Measurements from ENCODE around the gene TAF15. TPM values are rescaled to one million over a fixed set of nuclear protein-coding genes. Genes with fewer than 3 reads are reported as not detected.
A peak's percentile ranks its signal among the peaks of the same experiment; 100 is the strongest.

TAF15 gene
- polyA plus RNA-seq, 1 of the 3 experiments (the other 2 are of a cell fraction): 78.0 TPM

GRCh38 chr17:35797918-35798317, 11.4 kb upstream of the TAF15 start:
- Histone ChIP-seq H3K36me3 (replicated peaks in 1 of 2; ENCODE audit: control insufficient read depth in 1 of 2, insufficient read depth in 2 of 2, low read length in 1 of 2) (no peaks in the 10 kb centered on the region), H3K4me1 (ENCODE audit: control insufficient read depth in 1 of 2, insufficient read depth in 2 of 2, low read depth in 1 of 2, low read length in 1 of 2) (peaks cover 0 to 55% of the 10 kb centered on the region in 2 experiments; a peak in 2 of 4 replicates), H3K9me3 (no peaks in the 10 kb centered on the region), H4K20me1 (ENCODE audit: insufficient read depth) (no peaks in the 10 kb centered on the region), H3K27me3 (ENCODE audit: insufficient read depth) (peaks cover 39% of the 10 kb centered on the region), H3K27ac (ENCODE audit: low read depth in 2 of 2, low read length in 1 of 2) (no peak overlapping the region), H3F3A (replicated peaks; ENCODE audit: insufficient read depth) (no peaks in the 10 kb centered on the region), H3K9me2 (no peaks in the 10 kb centered on the region), H3K79me2 (ENCODE audit: insufficient read depth) (no peaks in the 10 kb centered on the region), H3K4me2 (no peak overlapping the region), H3K4me3 (ENCODE audit: low read depth in 2 of 2, low read length in 1 of 2) (no peak overlapping the region), H2AFZ (ENCODE audit: low read depth) (no peak overlapping the region), H3K9ac (no peak overlapping the region)
- ChIA-PET CTCF (interaction anchor here (2.0 to 7.0 kb wide), 4 partner anchors 11 to 34 kb away, joined by 6 to 99 read pairs (median 27); partner anchors contain the start of gene TAF15), POLR2A (no interaction called here)
- no peak for DNase-seq
- TF ChIP-seq CHD2 (IDR thresholded peaks at IDR 0.05; ENCODE audit: low read length, partially characterized antibody) (no peak), REST (IDR thresholded peaks at IDR 0.05; ENCODE audit: low read depth, low read length) (no peak), TAF1 (IDR thresholded peaks at IDR 0.05; ENCODE audit: borderline replicate concordance, low read depth, low read length) (no peak), FOSL2 (IDR thresholded peaks at IDR 0.05; ENCODE audit: borderline replicate concordance, low read depth) (no peak), TCF12 (IDR thresholded peaks at IDR 0.05) (no peak), FOXM1 (IDR thresholded peaks at IDR 0.05; ENCODE audit: low read depth) (no peak), RAD21 (IDR thresholded peaks at IDR 0.05; ENCODE audit: low read length) (no peak), MEF2A (IDR thresholded peaks at IDR 0.05; ENCODE audit: borderline replicate concordance, low read depth) (no peak), POLR2AphosphoS5 (IDR thresholded peaks at IDR 0.05; ENCODE audit: low read depth, low read length) (no peak), TEAD4 (IDR thresholded peaks at IDR 0.05; ENCODE audit: borderline replicate concordance, insufficient read depth) (no peak), YY1 (IDR thresholded peaks at IDR 0.05; ENCODE audit: low read depth) (no peak)
- 74% methylated on average over 4 of the region's 5 CpGs for whole genome bisulfite sequencing (ENCODE audit: low lambda C conversion rate)

DNA sequence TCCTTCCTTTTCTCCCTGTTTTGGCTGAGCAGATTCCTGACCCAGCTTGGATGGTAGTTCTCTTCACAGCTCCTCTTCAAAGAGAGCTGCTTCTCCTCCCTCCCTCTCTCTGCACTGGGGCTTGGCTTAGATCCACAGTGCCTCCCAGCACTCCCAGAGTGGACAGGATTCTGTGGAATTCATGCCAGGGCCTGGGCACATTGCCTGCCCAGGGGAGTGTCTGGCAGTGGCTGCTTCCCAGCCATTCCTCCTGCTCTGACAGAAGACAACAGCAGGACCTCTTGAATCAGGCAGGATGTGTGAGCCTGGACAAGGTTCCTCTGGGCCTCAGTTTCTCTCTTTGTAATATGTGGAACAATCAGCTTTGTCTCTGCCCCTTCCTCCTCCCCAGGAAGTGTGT, 9.3 kb upstream of the TAF15 start:
- peak; percentile 82 for DNase-seq
- no peak overlapping the region; the same call in 1 of the 2 replicates for H2AFZ ChIP-seq (ENCODE audit: low read depth)
- no peak; the same call in 1 of the 2 replicates for TF ChIP-seq REST (IDR thresholded peaks at IDR 0.05; ENCODE audit: low read depth, low read length)
- no peak for TF ChIP-seq MEF2A (IDR thresholded peaks at IDR 0.05; ENCODE audit: borderline replicate concordance, low read depth)
- TF ChIP-seq, protein P1, sequence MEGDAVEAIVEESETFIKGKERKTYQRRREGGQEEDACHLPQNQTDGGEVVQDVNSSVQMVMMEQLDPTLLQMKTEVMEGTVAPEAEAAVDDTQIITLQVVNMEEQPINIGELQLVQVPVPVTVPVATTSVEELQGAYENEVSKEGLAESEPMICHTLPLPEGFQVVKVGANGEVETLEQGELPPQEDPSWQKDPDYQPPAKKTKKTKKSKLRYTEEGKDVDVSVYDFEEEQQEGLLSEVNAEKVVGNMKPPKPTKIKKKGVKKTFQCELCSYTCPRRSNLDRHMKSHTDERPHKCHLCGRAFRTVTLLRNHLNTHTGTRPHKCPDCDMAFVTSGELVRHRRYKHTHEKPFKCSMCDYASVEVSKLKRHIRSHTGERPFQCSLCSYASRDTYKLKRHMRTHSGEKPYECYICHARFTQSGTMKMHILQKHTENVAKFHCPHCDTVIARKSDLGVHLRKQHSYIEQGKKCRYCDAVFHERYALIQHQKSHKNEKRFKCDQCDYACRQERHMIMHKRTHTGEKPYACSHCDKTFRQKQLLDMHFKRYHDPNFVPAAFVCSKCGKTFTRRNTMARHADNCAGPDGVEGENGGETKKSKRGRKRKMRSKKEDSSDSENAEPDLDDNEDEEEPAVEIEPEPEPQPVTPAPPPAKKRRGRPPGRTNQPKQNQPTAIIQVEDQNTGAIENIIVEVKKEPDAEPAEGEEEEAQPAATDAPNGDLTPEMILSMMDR (IDR thresholded peaks at IDR 0.05): no peak
- TF ChIP-seq ELF1 (IDR thresholded peaks at IDR 0.05): no peak
- TF ChIP-seq GABPA (IDR thresholded peaks at IDR 0.05; ENCODE audit: low read depth): no peak
- TF ChIP-seq, protein P2, sequence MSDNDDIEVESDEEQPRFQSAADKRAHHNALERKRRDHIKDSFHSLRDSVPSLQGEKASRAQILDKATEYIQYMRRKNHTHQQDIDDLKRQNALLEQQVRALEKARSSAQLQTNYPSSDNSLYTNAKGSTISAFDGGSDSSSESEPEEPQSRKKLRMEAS (IDR thresholded peaks at IDR 0.05; ENCODE audit: low read depth): peak; percentile 42; the same call in 1 of the 2 replicates
- no peak for TF ChIP-seq FOXM1 (IDR thresholded peaks at IDR 0.05; ENCODE audit: low read depth)
- TF ChIP-seq RAD21 (IDR thresholded peaks at IDR 0.05; ENCODE audit: low read length): peak; percentile 35
- peak; percentile 68 for TF ChIP-seq TCF12 (IDR thresholded peaks at IDR 0.05)
- peak; percentile 91 for TF ChIP-seq RCOR1 (IDR thresholded peaks at IDR 0.05; ENCODE audit: low read length)

More for the DNA sequence above, 9.3 kb upstream of the TAF15 start:
- H3F3A ChIP-seq (replicated peaks; ENCODE audit: insufficient read depth): no peaks in the 10 kb centered on the region
- no peak overlapping the region for H3K9ac ChIP-seq
- no peak overlapping the region for H3K4me3 ChIP-seq (ENCODE audit: low read depth in 2 of 2, low read length in 1 of 2)
- H3K36me3 ChIP-seq (replicated peaks in 1 of 2; ENCODE audit: control insufficient read depth in 1 of 2, insufficient read depth in 2 of 2, low read length in 1 of 2): no peaks in the 10 kb centered on the region
- CTCF ChIA-PET: interaction anchor here (0.9 to 3.2 kb wide), 8 partner anchors 9 to 52 kb away, joined by 3 to 47 read pairs (median 6); partner anchors contain the start of gene TAF15
- no peaks in the 10 kb centered on the region for H3K9me3 ChIP-seq
- H4K20me1 ChIP-seq (ENCODE audit: insufficient read depth): no peaks in the 10 kb centered on the region
- no peak overlapping the region; the same call in 1 of the 2 replicates for H3K4me2 ChIP-seq
- peak overlapping the region in 1 of 2 experiments; percentile 95; a peak in 2 of 4 replicates for H3K27ac ChIP-seq (ENCODE audit: low read depth in 2 of 2, low read length in 1 of 2)
- H3K79me2 ChIP-seq (ENCODE audit: insufficient read depth): no peaks in the 10 kb centered on the region
- peaks cover 21% of the 10 kb centered on the region; the same call in 1 of the 2 replicates for H3K27me3 ChIP-seq (ENCODE audit: insufficient read depth)
- POLR2A ChIA-PET: interaction anchor here (0.9 to 1.5 kb wide), 4 partner anchors 9 to 39 kb away, joined by 3 to 5 read pairs (median 4); partner anchors contain the start of genes C17orf50 and TAF15
- no peaks in the 10 kb centered on the region for H3K9me2 ChIP-seq
- peaks cover 0 to 48% of the 10 kb centered on the region in 2 experiments; a peak in 2 of 4 replicates for H3K4me1 ChIP-seq (ENCODE audit: control insufficient read depth in 1 of 2, insufficient read depth in 2 of 2, low read depth in 1 of 2, low read length in 1 of 2)
